ENCODE data around the gene NKAIN2. TPM values are rescaled to one million over a fixed set of nuclear protein-coding genes. Genes with fewer than 3 reads are reported as not detected.
"Not testable (repeated sequence)": the region's sequence is repeated elsewhere in the genome, so short reads cannot be mapped to it uniquely, and the experiment has no call there.

The NKAIN2 gene
- total and polyA plus RNA-seq, 7 donors, result 0.08 to 13.5 (median 1.1) TPM

GRCh38 chr6:124148236-124148957 is 344.7 kb downstream of the NKAIN2 start:
- intact Hi-C loops (cut with DNase I), result no loop called here
- no peaks in the 10 kb centered on the region for H3K27me3 ChIP-seq (ENCODE audit: insufficient read depth in 3 of 3, low read length in 2 of 3)
- no peak overlapping the region for H3K27ac ChIP-seq
- H3K4me3 ChIP-seq, result no peak overlapping the region
- DNase-seq (no peak), ATAC-seq (no peak)
- TF ChIP-seq CTCF (IDR thresholded peaks at IDR 0.05), result no peak
- H3K36me3 ChIP-seq (ENCODE audit: insufficient read depth in 1 of 2, low read depth in 1 of 2), result no peaks in the 10 kb centered on the region
- WGBS, 3 donors, result 53 to 68% (median 65%) methylated on average over 2 of the region's 2 CpGs
- no peaks in the 10 kb centered on the region for H3K9me3 ChIP-seq
- no peaks in the 10 kb centered on the region for H3K4me1 ChIP-seq

GRCh38 chr6:124149646-124150045 is 346.0 kb downstream of the NKAIN2 start:
- ATAC-seq, result no peak
- Histone ChIP-seq H3K36me3 (ENCODE audit: insufficient read depth in 1 of 2, low read depth in 1 of 2) (no peaks in the 10 kb centered on the region), H3K27me3 (ENCODE audit: insufficient read depth in 3 of 3, low read length in 2 of 3) (no peaks in the 10 kb centered on the region), H3K9me3 (no peaks in the 10 kb centered on the region), H3K27ac (no peak overlapping the region), H3K4me1 (no peaks in the 10 kb centered on the region), H3K4me3 (no peak overlapping the region)
- 83 to 86% (median 84%) methylated on average over 4 of the region's 4 CpGs for WGBS, 3 donors
- DNase-seq, result no peak
- intact Hi-C loops (cut with DNase I), result no loop called here
- no peak for TF ChIP-seq CTCF (IDR thresholded peaks at IDR 0.05)

- Histone ChIP-seq H3K27me3 (ENCODE audit: insufficient read depth in 3 of 3, low read length in 2 of 3) (no peaks in the 10 kb centered on the region), H3K9me3 (no peaks in the 10 kb centered on the region), H3K36me3 (ENCODE audit: insufficient read depth in 1 of 2, low read depth in 1 of 2) (no peaks in the 10 kb centered on the region), H3K4me3 (no peak overlapping the region), H3K27ac (no peak overlapping the region), H3K4me1 (peaks cover 11% of the 10 kb centered on the region)
- no peak for ATAC-seq
- no peak for TF ChIP-seq CTCF (IDR thresholded peaks at IDR 0.05)
- no peak for DNase-seq
- intact Hi-C loops (cut with DNase I), result no loop called here
- 46 to 57% (median 52%) methylated on average over 1 of the region's 1 CpG for WGBS, 3 donors
These were observed 354.4 kb downstream of the NKAIN2 start for GRCh38 chr6:124158024-124158423.

- ATAC-seq (no peak), DNase-seq (no peak)
- H3K9me3 ChIP-seq, result no peaks in the 10 kb centered on the region
- no peaks in the 10 kb centered on the region for H3K4me1 ChIP-seq
- no peak overlapping the region for H3K27ac ChIP-seq
- no peaks in the 10 kb centered on the region for H3K27me3 ChIP-seq (ENCODE audit: insufficient read depth in 3 of 3, low read length in 2 of 3)
- TF ChIP-seq CTCF (IDR thresholded peaks at IDR 0.05), result no peak
- 81 to 85% (median 83%) methylated on average over 3 of the region's 3 CpGs for WGBS, 3 donors
- no peak overlapping the region for H3K4me3 ChIP-seq
- H3K36me3 ChIP-seq (ENCODE audit: insufficient read depth in 1 of 2, low read depth in 1 of 2), result no peaks in the 10 kb centered on the region
- intact Hi-C loops (cut with DNase I), result no loop called here
These were observed 360.0 kb downstream of the NKAIN2 start for GRCh38 chr6:124163676-124164075.

GRCh38 chr6:124164343-124164742 is 360.7 kb downstream of the NKAIN2 start:
- intact Hi-C loops (cut with DNase I), result no loop called here
- H3K27me3 ChIP-seq (ENCODE audit: insufficient read depth in 3 of 3, low read length in 2 of 3), result no peaks in the 10 kb centered on the region
- no peak overlapping the region for H3K4me3 ChIP-seq
- TF ChIP-seq CTCF (IDR thresholded peaks at IDR 0.05), result no peak
- no peaks in the 10 kb centered on the region for H3K36me3 ChIP-seq (ENCODE audit: insufficient read depth in 1 of 2, low read depth in 1 of 2)
- 73 to 81% (median 80%) methylated on average over 7 of the region's 7 CpGs for WGBS, 3 donors
- H3K27ac ChIP-seq, result no peak overlapping the region
- no peak for DNase-seq
- no peak for ATAC-seq
- no peaks in the 10 kb centered on the region for H3K4me1 ChIP-seq
- no peaks in the 10 kb centered on the region for H3K9me3 ChIP-seq

- ATAC-seq; intact Hi-C loops (cut with DNase I): not testable (repeated sequence)
- WGBS, 3 donors, result 77 to 88% (median 80%) methylated on average over 1 of the region's 1 CpG
These were observed 363.6 kb downstream of the NKAIN2 start for GRCh38 chr6:124167249-124167648.

More at GRCh38 chr6:124167249-124167648, 363.6 kb downstream of the NKAIN2 start:
- not testable (repeated sequence) for H3K27ac ChIP-seq; H3K27me3 ChIP-seq (ENCODE audit: insufficient read depth in 3 of 3, low read length in 2 of 3); H3K9me3 ChIP-seq; H3K4me1 ChIP-seq; H3K4me3 ChIP-seq; DNase-seq; H3K36me3 ChIP-seq (ENCODE audit: insufficient read depth in 1 of 2, low read depth in 1 of 2)
